H1 (cell line): ENCODE results near the gene BPIFB6. TPM values are rescaled to one million over a fixed set of nuclear protein-coding genes. Genes with fewer than 3 reads are reported as not detected.

Experiments used
- MAFK ChIP-seq: IDR thresholded peaks from 2 replicates; pipeline ENCODE4 v1.6.1; 2012; ENCODE audit warnings: low read depth, mild to moderate bottlenecking, improper control_type of control experiment, low read length
- polyA plus RNA-seq, 7 experiments: library from polyadenylated mRNA; depleted of rRNA in 3 of 7; stranded (reverse) in 5 of 7; unstranded in 2 of 7; fragments of >200 nt in 5 of 7; fragments of 200-250 nt in 2 of 7; gene quantifications; 1 replicate in 5 of 7; 2 replicates in 1 of 7; 4 replicates in 1 of 7; pipeline versions ENCODE4 v1.2.1 to v1.2.3, GENCODE V29; 2011 to 2013; ENCODE audit warnings: missing spikeins in 2 of 7, mixed read lengths in 2 of 7
- total RNA-seq: library from RNA; stranded (reverse); fragmentation: NEBNext Ultra II Directional; extraction: Animal tissue kit (Norgen Biotek cat#: 25700); gene quantifications from 2 replicates; pipeline ENCODE4 v1.2.1, GENCODE V29; 2021
- TF ChIP-seq, protein P1 (sequence below): fragments of 300-600 bp; sonication (generic); IDR thresholded peaks from 2 replicates; pipeline ENCODE4 v1.7.1; 2012; ENCODE audit warnings: low read length, moderate library complexity, mild to moderate bottlenecking, inconsistent platforms; ENCODE audit not compliant: insufficient replicate concordance

BPIFB6 gene
- total and polyA plus RNA-seq, 2 of the 8 experiments (the other 6 are each of a cell fraction or from before 2014, with no cell fraction given): not detected

DNA sequence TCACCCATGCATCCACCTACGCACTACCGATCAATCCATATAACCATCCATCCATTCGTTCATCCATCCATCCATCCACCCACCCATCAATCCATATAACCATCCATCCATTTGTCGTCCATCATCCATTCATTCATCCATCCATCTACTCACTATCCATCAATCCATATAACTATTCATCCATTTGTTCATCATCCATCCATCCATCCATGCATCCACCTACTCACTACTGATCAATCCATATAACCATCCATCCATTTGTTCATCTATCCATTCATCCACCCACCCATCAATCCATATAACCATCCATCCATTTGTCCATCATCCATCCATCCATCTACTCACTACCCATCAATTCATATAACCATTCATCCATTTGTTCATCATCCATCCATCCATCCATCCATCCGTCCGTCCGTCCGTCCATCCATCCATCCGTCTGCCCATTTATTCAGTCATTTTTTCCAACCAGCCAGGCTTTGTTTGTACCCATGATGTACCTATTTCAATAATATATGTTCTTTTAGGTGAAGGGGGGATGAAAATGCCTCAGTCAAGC, 6.1 kb upstream of the BPIFB6 start (continued):
- TF ChIP-seq, protein P1, sequence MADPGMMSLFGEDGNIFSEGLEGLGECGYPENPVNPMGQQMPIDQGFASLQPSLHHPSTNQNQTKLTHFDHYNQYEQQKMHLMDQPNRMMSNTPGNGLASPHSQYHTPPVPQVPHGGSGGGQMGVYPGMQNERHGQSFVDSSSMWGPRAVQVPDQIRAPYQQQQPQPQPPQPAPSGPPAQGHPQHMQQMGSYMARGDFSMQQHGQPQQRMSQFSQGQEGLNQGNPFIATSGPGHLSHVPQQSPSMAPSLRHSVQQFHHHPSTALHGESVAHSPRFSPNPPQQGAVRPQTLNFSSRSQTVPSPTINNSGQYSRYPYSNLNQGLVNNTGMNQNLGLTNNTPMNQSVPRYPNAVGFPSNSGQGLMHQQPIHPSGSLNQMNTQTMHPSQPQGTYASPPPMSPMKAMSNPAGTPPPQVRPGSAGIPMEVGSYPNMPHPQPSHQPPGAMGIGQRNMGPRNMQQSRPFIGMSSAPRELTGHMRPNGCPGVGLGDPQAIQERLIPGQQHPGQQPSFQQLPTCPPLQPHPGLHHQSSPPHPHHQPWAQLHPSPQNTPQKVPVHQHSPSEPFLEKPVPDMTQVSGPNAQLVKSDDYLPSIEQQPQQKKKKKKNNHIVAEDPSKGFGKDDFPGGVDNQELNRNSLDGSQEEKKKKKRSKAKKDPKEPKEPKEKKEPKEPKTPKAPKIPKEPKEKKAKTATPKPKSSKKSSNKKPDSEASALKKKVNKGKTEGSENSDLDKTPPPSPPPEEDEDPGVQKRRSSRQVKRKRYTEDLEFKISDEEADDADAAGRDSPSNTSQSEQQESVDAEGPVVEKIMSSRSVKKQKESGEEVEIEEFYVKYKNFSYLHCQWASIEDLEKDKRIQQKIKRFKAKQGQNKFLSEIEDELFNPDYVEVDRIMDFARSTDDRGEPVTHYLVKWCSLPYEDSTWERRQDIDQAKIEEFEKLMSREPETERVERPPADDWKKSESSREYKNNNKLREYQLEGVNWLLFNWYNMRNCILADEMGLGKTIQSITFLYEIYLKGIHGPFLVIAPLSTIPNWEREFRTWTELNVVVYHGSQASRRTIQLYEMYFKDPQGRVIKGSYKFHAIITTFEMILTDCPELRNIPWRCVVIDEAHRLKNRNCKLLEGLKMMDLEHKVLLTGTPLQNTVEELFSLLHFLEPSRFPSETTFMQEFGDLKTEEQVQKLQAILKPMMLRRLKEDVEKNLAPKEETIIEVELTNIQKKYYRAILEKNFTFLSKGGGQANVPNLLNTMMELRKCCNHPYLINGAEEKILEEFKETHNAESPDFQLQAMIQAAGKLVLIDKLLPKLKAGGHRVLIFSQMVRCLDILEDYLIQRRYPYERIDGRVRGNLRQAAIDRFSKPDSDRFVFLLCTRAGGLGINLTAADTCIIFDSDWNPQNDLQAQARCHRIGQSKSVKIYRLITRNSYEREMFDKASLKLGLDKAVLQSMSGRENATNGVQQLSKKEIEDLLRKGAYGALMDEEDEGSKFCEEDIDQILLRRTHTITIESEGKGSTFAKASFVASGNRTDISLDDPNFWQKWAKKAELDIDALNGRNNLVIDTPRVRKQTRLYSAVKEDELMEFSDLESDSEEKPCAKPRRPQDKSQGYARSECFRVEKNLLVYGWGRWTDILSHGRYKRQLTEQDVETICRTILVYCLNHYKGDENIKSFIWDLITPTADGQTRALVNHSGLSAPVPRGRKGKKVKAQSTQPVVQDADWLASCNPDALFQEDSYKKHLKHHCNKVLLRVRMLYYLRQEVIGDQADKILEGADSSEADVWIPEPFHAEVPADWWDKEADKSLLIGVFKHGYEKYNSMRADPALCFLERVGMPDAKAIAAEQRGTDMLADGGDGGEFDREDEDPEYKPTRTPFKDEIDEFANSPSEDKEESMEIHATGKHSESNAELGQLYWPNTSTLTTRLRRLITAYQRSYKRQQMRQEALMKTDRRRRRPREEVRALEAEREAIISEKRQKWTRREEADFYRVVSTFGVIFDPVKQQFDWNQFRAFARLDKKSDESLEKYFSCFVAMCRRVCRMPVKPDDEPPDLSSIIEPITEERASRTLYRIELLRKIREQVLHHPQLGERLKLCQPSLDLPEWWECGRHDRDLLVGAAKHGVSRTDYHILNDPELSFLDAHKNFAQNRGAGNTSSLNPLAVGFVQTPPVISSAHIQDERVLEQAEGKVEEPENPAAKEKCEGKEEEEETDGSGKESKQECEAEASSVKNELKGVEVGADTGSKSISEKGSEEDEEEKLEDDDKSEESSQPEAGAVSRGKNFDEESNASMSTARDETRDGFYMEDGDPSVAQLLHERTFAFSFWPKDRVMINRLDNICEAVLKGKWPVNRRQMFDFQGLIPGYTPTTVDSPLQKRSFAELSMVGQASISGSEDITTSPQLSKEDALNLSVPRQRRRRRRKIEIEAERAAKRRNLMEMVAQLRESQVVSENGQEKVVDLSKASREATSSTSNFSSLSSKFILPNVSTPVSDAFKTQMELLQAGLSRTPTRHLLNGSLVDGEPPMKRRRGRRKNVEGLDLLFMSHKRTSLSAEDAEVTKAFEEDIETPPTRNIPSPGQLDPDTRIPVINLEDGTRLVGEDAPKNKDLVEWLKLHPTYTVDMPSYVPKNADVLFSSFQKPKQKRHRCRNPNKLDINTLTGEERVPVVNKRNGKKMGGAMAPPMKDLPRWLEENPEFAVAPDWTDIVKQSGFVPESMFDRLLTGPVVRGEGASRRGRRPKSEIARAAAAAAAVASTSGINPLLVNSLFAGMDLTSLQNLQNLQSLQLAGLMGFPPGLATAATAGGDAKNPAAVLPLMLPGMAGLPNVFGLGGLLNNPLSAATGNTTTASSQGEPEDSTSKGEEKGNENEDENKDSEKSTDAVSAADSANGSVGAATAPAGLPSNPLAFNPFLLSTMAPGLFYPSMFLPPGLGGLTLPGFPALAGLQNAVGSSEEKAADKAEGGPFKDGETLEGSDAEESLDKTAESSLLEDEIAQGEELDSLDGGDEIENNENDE: no peak
- no peak for TF ChIP-seq MAFK
